ENCODE measurements around the gene TEN1.

- TF ChIP-seq EZH2phosphoT487 (IDR thresholded peaks at IDR 0.05; ENCODE audit: low read length) (no peak), CTCF (IDR thresholded peaks at IDR 0.05; ENCODE audit: low read length) (no peak), EZH2 (optimal IDR thresholded peaks at IDR 0.05; ENCODE audit: low read depth, low read length) (no peak)
Measured at GRCh38 chr17:75932852-75933251, 46.2 kb upstream of the TEN1 start.

Data from MM.1S (cell line).